ENCODE measurements around the gene BCL2L15. TPM values are rescaled to one million over a fixed set of nuclear protein-coding genes. Genes with fewer than 3 reads are reported as not detected.
A peak's percentile ranks its signal among the peaks of the same experiment; 100 is the strongest.

The BCL2L15 gene
- total and polyA plus RNA-seq, 2 of the 8 experiments (the other 6 are each of a cell fraction or from before 2014, with no cell fraction given): 0.32 to 0.36 TPM

DNA sequence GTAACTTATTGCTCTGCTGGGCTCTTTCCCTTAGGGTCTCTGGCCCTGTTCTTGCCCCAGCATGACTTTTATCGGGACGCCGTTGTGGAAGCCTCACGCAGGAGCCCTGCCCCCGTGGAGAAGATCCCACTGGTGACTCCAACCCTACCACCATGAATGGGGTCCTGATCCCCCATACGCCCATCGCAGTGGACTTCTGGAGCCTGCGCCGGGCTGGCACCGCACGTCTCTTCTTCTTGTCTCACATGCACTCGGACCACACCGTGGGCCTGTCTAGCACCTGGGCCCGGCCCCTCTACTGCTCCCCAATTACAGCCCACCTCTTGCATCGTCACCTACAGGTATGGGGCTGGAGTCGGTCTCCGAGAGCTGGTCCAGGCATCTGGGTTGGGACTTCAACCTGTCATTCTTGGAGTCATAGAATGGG, 18.1 kb upstream of the BCL2L15 start (continued):
- TF ChIP-seq POLR2AphosphoS5 (IDR thresholded peaks at IDR 0.05; ENCODE audit: low read depth, low read length) (no peak), EZH2 (IDR thresholded peaks at IDR 0.05; ENCODE audit: low read depth, low read length, severe bottlenecking) (no peak), RBBP5 (IDR thresholded peaks at IDR 0.05; ENCODE audit: borderline replicate concordance, low read depth, low read length) (peak; percentile 13; the same call in 1 of the 2 replicates), TBP (IDR thresholded peaks at IDR 0.05; ENCODE audit: low read depth, low read length) (0 out of 2 replicates have a peak, but pooled peaks have one; percentile 8)
